Caco-2 (cell line): ENCODE results near the gene KDM6B. TPM values are rescaled to one million over a fixed set of nuclear protein-coding genes. Genes with fewer than 3 reads are reported as not detected.

ENCODE experiments used
- BruUV-seq: library from RNA; stranded (reverse); fragments of 400-500 nt; replicated peaks from 2 replicates; lab custom pipeline; 2021; lab: Mats Ljungman, UMichigan
- CTCF ChIA-PET: fragments of 300-600 bp; sonication (Branson Sonifier 250); formaldehyde crosslinking; loops from one replicate; lab custom pipeline; 2022; ENCODE audit warnings: antibody characterized with exemption; lab: Charles Lee
- POLR2A ChIA-PET: fragments of 300-600 bp; sonication (Branson Sonifier 250); formaldehyde crosslinking; loops from one replicate; lab custom pipeline; 2022; ENCODE audit warnings: antibody characterized with exemption; lab: Charles Lee
- DNase-seq, 2 experiments: peaks; one replicate each; pipeline versions ENCODE4 v3.0.0 to v3.0.0-alpha.2; 2020 to 2022
- H3K27me3 ChIP-seq: replicated peaks from 2 replicates; pipeline ENCODE4 v1.6.0; 2011; ENCODE audit warnings: low read length; ENCODE audit not compliant: control insufficient read depth, insufficient read depth
- H3K36me3 ChIP-seq: 2 replicates; pipeline ENCODE4 v1.5.1; 2011; ENCODE audit warnings: low read length; ENCODE audit not compliant: control insufficient read depth, insufficient read depth
- H3K4me1 ChIP-seq: fragments of 250-450 bp; sonication (Bioruptor Pico); 2 replicates; pipeline ENCODE4 v1.5.1; 2020; ENCODE audit warnings: mild to moderate bottlenecking
- H3K4me3 ChIP-seq: 2 replicates; pipeline ENCODE4 v1.5.1; 2011; ENCODE audit warnings: low read depth, mild to moderate bottlenecking, control low read depth, low read length
- H3K9me3 ChIP-seq: fragments of 250-450 bp; sonication (Bioruptor Pico); 2 replicates; pipeline ENCODE4 v1.5.1; 2020; ENCODE audit warnings: mild to moderate bottlenecking, moderate library complexity
- H3K27ac Mint-ChIP-seq: one replicate; pipeline ENCODE4 v1.8.0; 2022; ENCODE audit warnings: mixed read lengths; ENCODE audit not compliant: unreplicated experiment
- H3K27me3 Mint-ChIP-seq: one replicate; pipeline ENCODE4 v1.8.0; 2022; ENCODE audit warnings: mixed read lengths; ENCODE audit not compliant: insufficient read depth, unreplicated experiment
- H3K36me3 Mint-ChIP-seq: one replicate; pipeline ENCODE4 v1.8.0; 2022; ENCODE audit warnings: mild to moderate bottlenecking, mixed read lengths; ENCODE audit not compliant: insufficient read depth, unreplicated experiment
- H3K4me1 Mint-ChIP-seq: one replicate; pipeline ENCODE4 v1.8.0; 2022; ENCODE audit warnings: low read depth, mixed read lengths; ENCODE audit not compliant: unreplicated experiment
- H3K4me3 Mint-ChIP-seq: one replicate; pipeline ENCODE4 v1.8.0; 2022; ENCODE audit warnings: mild to moderate bottlenecking, moderate library complexity, mixed read lengths; ENCODE audit not compliant: unreplicated experiment
- H3K9me3 Mint-ChIP-seq: one replicate; pipeline ENCODE4 v1.8.0; 2022; ENCODE audit warnings: mixed read lengths; ENCODE audit not compliant: unreplicated experiment
- CTCF ChIP-seq, 2 experiments: fragments of 200-600 bp in 1 of 2; IDR thresholded peaks; 1 replicate in 1 of 2; 2 replicates in 1 of 2; pipeline versions ENCODE4 v1.5.1 to v1.8.0; 2011 to 2022; ENCODE audit warnings: antibody characterized with exemption in 1 of 2, control low read depth in 1 of 2, inconsistent platforms in 1 of 2, low read depth in 1 of 2, low read length in 1 of 2, mild to moderate bottlenecking in 1 of 2, moderate library complexity in 1 of 2; ENCODE audit not compliant: insufficient read depth in 1 of 2, severe bottlenecking in 1 of 2, unreplicated experiment in 1 of 2
- intact Hi-C: fragments of 100-400 bp; cut with micrococcal nuclease; formaldehyde crosslinking; loops from one replicate; pipeline ENCODE4 v1.10.0; 2022; ENCODE audit not compliant: unreplicated experiment
- total RNA-seq: library from RNA; stranded (reverse); gene quantifications from 2 replicates; pipeline ENCODE4 v1.2.3, GENCODE V29; 2022

Gene KDM6B
- total RNA-seq, 1 experiment from 2014 or later, result 27.9 TPM

GRCh38 chr17:7811251-7811650 lies 22.8 kb upstream of the KDM6B start:
- ChIA-PET CTCF (no interaction called here), POLR2A (no interaction called here)
- no peak for TF ChIP-seq CTCF (IDR thresholded peaks at IDR 0.05; ENCODE audit: insufficient read depth in 1 of 2, low read depth in 1 of 2, low read length in 1 of 2, severe bottlenecking in 1 of 2, unreplicated experiment in 1 of 2)
- Histone ChIP-seq H3K4me3 (no peak overlapping the region), H3K27me3 (no peaks in the 10 kb centered on the region), H3K36me3 (no peaks in the 10 kb centered on the region), H3K4me1 (0 out of 2 replicates have a peak, but pooled peaks cover 2% of the 10 kb centered on the region), H3K9me3 (no peaks in the 10 kb centered on the region)
- intact Hi-C loops, result no loop called here
- no peak for DNase-seq
- no peak overlapping the region for H3K4me3 Mint-ChIP-seq
- BruUV-seq, result no TSS peak
- peaks cover 6% of the 10 kb centered on the region for H3K4me1 Mint-ChIP-seq
- no peaks in the 10 kb centered on the region for H3K9me3 Mint-ChIP-seq
- no peak overlapping the region for H3K27ac Mint-ChIP-seq
- H3K36me3 Mint-ChIP-seq, result no peaks in the 10 kb centered on the region
- H3K27me3 Mint-ChIP-seq, result no peaks in the 10 kb centered on the region

- Histone ChIP-seq H3K4me1 (peaks cover 15% of the 10 kb centered on the region), H3K4me3 (no peak overlapping the region), H3K36me3 (no peaks in the 10 kb centered on the region), H3K9me3 (no peaks in the 10 kb centered on the region), H3K27me3 (no peaks in the 10 kb centered on the region)
- Mint-ChIP-seq H3K36me3 (no peaks in the 10 kb centered on the region), H3K27me3 (no peaks in the 10 kb centered on the region), H3K9me3 (no peaks in the 10 kb centered on the region), H3K27ac (no peak overlapping the region), H3K4me1 (peaks cover 16% of the 10 kb centered on the region), H3K4me3 (no peak overlapping the region)
- no peak for TF ChIP-seq CTCF (IDR thresholded peaks at IDR 0.05; ENCODE audit: insufficient read depth in 1 of 2, low read depth in 1 of 2, low read length in 1 of 2, severe bottlenecking in 1 of 2, unreplicated experiment in 1 of 2)
- no peak for DNase-seq
- POLR2A ChIA-PET, result no interaction called here
- CTCF ChIA-PET, result no interaction called here
- intact Hi-C loops, result no loop called here
- BruUV-seq, result no TSS peak
Measured at GRCh38 chr17:7814969-7815368, 19.0 kb upstream of the KDM6B start.

- no peaks in the 10 kb centered on the region for H3K27me3 ChIP-seq
- no peaks in the 10 kb centered on the region for H3K36me3 ChIP-seq
- H3K4me1 ChIP-seq, result peaks cover 15% of the 10 kb centered on the region
- Mint-ChIP-seq H3K36me3 (no peaks in the 10 kb centered on the region), H3K27ac (no peak overlapping the region), H3K4me3 (no peak overlapping the region), H3K9me3 (no peaks in the 10 kb centered on the region), H3K4me1 (peaks cover 16% of the 10 kb centered on the region), H3K27me3 (no peaks in the 10 kb centered on the region)
- H3K4me3 ChIP-seq, result no peak overlapping the region
- no peaks in the 10 kb centered on the region for H3K9me3 ChIP-seq
- POLR2A ChIA-PET, result no interaction called here
- intact Hi-C loops, result loop anchor here (1.0 kb wide), 1 partner anchor 70 kb away; no protein-coding TSS in a partner anchor
- TF ChIP-seq CTCF (IDR thresholded peaks at IDR 0.05; ENCODE audit: insufficient read depth in 1 of 2, low read depth in 1 of 2, low read length in 1 of 2, severe bottlenecking in 1 of 2, unreplicated experiment in 1 of 2), result no peak
- CTCF ChIA-PET, result interaction anchor here (0.5 to 1.4 kb wide), 6 partner anchors 9 to 100 kb away, joined by 3 to 8 read pairs (median 6); partner anchors contain the start of gene NAA38
- BruUV-seq, result no TSS peak
- peak; percentile 50 to 51 for DNase-seq
Measured at GRCh38 chr17:7816926-7817642, 16.9 kb upstream of the KDM6B start.
